OCI-LY3 (cell line): Measurements from ENCODE around the gene TMEM54.

Source experiments
- CTCF ChIP-seq: fragments of 200-600, 300-600 bp; sonication (generic); IDR thresholded peaks from 2 replicates; pipeline ENCODE4 v1.5.1; 2014; ENCODE audit warnings: antibody characterized with exemption, low read length, low read depth
- EZH2phosphoT487 ChIP-seq: fragments of 200-600 bp; shearing (Covaris generic); IDR thresholded peaks from 2 replicates; pipeline ENCODE4 v1.6.1; 2018; ENCODE audit warnings: antibody characterized with exemption, mixed run types, low read depth

- TF ChIP-seq CTCF (peak; percentile 79), EZH2phosphoT487 (no peak)
Observed at GRCh38 chr1:32876341-32877210, 24.6 kb downstream of the TMEM54 start.
